ENCODE measurements around the gene KLC1.

KLC1 gene

DNA sequence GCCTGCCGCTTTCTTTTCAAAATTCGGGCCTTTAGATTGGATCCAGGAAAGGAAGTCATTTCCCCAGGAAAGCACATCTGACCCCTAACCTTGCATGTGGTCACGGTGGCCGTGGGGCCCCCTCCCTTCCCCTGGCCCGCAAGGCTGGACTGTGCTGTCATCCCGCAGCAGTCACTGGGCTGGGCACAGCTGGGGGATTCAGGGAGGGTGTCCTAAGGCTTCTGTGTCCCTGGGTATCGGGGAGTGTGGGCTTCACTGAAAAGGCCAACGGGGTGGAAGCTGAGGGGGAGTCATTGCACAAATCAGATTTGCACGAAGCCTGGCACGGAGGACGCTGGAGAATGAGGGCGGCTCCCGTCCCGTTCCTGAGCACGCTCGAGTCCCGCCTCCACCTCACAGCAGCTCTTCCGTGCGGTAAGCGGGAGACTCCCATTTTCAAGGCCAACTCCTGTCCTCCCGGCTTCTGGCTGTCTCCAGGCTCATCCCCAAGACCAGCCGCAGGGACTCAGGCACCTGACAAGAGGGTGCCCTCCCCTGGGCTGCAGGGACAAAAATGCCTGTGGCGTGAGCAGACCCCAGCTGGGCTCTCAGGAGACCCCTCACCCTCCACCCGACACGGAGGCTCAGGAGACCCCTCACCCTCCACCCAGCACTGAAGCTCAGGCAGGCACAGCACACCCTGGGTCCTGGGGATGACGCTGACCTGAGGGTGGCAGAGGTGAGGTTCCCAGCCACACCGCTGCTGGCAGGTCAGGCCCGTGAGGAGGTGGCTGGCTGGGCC is 76.7 kb downstream of the KLC1 start:
- DNase-seq = no peak

GRCh38 chr14:103706551-103707328 is 77.7 kb downstream of the KLC1 start:
- DNase-seq = no peak

DNA sequence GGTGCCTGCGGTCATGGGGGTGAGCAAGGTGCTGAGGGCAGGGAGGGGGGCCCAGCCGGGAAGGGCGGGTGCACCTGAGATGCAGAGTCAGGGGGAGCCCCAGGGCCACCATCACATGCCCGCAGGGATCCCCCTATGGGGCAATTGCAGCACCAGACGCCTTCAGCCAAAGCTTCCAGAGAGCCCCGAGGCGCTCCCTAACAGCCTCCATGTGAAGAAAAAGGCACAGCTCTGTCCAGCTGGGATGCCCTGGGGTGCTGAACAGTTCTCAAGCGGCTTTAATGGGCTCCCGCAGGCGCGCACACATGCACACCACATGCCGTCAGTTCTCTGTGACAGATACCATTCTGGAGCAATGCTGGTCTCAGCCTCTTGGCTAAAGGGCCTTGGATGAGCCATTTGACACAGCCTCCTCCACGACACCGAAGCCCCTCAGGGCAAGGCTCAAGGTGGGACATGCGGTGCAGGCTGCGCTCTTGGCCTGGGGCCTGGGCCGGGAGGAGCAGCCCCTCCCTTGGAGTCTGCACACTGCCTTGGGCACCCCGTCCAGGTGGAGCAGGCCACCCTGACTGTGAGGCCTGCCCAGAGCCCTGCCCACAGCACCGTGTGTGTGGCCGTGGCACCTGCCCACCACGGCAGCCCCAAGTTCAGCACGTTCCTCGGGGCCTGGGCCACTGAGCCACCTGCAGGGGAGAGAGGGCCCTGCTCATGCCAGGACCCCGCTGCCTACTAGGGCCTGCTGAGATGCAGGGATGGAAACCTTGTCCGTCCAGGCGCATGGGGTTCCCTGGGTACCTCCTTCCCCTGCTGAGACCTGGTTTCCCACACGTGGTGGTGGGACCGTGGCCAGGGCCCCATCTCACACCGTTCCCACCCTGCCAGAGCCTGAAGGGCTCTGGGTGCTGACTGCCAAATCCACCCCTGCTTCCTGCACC is 78.6 kb downstream of the KLC1 start:
- DNase-seq = no peak

- DNase-seq = no peak
These were observed 79.8 kb downstream of the KLC1 start for GRCh38 chr14:103708750-103709187.

GRCh38 chr14:103709814-103710213 is 80.8 kb downstream of the KLC1 start:
- no peak for DNase-seq

- no peak for DNase-seq
These were observed 81.9 kb downstream of the KLC1 start for GRCh38 chr14:103710771-103711377.

DNA sequence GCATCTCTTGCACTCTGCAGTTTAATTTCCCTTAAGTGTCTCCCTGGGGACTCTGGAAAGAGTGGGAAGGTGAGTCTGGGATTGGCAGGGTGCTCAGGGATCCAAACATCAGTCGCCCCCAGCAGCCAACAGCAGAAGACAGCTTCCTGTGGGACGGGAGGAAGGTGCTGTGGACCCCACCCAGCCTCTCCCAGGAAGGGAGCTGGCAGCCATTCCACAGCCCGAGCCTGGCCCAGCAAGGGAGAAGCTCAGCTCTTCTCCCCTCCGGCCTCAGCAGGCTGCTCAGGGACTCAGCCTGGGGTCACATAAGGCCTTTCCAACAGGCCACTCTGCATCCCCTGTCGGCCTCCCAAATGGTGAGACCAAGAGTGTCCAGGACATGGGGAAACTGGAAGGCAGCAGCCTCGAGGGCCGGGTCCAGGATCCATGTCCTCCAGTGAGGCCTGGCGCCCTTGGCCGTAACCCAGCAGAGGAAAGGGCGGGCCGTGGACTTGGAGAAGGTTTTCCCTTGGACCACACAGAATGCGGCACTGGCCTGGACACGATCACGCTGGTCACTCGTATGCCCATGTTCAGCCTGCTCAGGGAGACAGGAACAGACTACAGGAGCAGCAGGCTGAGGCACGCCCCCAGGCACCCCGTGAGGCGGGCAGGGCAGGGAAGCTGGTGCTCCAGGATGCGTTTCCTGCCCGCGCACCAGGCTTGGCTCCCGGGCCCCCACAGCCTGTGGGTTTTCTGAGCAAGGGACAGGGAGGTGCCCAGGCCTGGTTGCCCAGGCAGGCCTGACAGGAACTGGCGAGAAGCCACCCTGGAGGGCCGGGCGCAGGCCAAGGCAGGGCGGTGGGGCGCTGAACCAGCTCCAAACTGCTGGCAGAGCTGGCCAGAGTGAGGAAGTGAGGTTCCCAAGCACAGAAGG is 82.8 kb downstream of the KLC1 start:
- no peak for DNase-seq

DNA sequence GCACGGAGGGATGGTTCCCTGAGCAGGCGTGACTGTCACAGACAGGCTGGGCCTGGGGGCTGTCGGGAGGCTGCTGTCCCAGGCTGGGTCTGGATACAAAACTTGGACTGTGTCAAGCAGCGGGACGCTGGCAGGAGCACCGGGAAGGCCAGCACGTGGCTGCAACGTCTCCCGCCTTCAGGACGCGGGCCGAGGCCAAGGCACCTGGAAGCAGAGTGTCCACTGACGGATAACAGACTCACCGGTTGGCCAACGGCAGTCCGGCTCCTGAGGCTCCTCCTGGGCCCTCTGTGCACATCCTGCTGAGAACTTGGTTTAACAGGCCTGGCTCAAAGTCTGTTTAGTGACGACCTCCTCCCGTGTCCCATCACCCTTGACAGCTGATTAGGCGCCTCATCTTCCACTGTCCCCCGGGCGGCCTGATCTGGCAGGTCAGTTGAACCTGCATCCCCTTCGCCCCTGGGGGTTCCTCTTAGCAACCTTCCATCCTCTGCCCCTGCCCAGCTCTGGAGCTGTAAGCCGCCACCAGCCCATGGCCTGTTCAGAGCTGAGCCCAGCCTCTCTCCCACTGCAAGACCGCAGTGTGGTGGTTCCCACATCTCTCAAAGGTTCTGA is 83.7 kb downstream of the KLC1 start:
- DNase-seq = no peak

DNA sequence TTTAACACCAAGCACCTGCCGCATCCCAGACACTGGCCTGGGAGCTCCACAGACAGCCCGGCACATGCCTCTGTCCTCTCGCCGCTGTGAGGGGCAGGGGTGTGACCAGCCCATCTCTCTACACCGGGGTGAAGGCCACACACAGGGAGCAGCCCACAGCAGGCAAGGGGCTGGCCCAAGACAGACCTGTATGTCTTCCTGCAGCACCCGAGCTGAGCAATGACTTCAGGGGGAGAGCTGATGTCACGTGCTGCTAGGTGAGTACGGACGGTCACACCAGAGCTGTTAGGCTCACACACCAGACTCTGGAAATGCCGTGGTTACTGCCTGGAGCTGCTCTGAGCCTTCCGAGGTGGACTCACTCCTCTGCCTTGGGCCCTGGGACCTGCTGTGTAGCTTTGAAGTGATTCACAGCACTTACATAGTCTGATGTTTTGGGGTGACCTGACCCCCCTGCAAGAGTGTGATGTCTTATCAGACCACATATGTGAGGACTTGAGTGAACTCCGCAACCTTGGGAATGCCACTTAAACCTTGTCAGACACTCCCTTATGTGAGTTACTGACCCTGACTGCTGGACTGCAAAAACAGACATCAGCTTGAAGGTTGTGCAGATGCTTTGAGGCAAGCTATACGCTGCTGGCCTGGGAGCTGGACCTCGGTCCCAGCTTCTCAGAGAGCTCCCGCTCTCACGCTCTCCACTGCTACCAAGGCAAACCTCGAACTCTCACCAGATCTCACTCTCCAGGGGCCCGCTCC is 84.5 kb downstream of the KLC1 start:
- DNase-seq = no peak

DNA sequence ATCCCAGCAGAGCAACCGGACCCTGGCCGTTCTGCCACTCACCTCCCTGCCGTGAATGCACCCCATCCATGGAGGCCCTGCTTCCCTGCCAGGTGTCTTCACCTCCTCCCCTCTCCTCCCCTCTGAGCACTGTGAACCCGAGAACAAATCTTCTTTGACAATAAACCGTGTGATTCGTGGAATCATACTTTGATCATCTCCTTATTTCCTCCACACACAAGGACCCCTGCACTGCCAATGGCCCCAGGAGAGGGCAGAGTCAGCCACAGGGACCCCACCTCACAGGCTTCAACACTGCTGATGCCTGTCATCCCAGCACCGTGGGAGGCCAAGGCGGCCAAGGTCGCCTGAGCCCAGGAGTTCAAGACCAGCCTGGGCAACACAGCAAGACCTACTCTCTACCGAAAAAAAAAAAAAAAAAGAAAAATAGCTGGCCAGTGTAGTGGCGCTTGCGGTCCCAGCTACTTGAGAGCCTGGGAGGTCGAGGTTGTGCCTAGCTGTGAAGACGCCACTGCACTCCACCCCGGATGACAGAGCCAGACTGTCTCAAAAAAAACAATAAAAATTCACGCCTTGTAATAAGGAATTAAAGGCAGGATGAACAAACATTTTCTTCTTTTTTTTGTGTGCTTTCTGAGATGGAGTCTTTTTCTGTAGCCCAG is 85.2 kb downstream of the KLC1 start:
- no peak for DNase-seq

DNA sequence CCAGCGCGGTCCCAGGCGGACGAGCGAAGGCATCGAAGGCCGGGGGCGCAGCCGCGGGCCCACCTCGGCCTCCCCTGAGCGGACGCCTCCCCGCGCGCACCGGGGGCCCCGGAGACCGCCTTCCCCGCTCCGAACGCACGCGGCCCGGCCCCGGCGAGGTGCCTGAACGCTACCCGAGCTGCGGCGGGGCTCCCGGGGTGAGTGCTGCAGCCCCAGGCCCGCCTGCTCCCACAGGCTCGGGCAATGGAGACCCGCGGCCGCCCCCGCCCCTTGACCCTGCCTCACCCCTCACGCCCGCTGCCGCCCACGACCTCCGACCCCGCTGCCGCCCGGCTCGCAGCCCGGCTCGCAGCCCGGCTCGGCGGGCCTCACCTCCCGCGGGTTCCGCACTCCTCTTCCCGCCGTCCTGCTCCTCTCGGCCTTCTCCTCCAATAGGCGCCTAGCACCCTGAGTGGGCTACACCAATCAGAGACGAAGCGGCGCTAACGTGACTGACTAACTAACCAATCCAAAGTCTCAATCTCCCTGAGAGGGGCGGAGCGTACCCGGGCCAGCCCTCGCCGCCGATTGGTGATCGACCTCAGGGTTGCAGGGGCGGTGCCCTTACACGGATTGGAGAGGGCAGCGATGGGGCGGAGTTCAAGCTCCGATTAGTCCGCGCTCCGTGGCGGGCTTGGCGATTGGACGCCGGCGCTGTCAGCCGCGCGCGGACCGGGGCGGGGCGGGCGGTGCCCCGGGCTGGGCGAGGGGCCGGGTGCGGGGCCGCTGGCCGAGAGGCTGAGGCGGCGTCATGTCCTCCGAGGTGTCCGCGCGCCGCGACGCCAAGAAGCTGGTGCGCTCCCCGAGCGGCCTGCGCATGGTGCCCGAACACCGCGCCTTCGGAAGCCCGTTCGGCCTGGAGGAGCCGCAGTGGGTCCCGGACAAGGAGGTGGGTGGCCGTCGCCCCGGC is 86.3 kb downstream of the KLC1 start, which contains the start of the genes XRCC3 and ZFYVE21:
TSS of gene XRCC3 (minus strand) at position 400 of the 949 bp plus-strand sequence. CDS start 4,364 bp downstream, outside the sequence.
TSS of gene ZFYVE21 (plus strand) at position 759 of the 949 bp plus-strand sequence. CDS start at position 791, 32 bp downstream.
- DNase-seq = peak; percentile 100

GRCh38 chr14:103716091-103716801 is 87.2 kb downstream of the KLC1 start:
- DNase-seq = no peak

- no peak for DNase-seq
These were observed 87.9 kb downstream of the KLC1 start for GRCh38 chr14:103716899-103717411.

- no peak for DNase-seq
These were observed 89.6 kb downstream of the KLC1 start for GRCh38 chr14:103718572-103718971.

GRCh38 chr14:103719751-103720150 is 90.7 kb downstream of the KLC1 start:
- DNase-seq = no peak

- peak; percentile 60 to 62 for DNase-seq
These were observed 92.5 kb downstream of the KLC1 start for GRCh38 chr14:103721334-103722120.

DNA sequence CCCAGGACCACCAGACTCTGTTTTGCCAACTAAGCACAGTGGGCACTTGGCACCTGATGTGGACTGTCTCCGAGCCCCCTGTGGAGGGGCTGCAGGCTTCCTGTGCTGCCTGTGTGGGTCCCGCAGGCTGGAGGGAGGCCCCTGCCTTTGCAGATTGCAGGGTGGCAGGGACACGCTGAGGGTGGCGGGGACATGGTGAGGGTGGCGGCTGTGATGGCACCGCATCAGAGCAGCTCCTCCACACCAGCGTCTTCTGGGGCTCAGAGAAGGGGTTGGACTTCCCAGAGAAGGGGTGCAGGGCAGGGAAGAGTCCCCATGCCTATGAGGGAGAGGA is 94.7 kb downstream of the KLC1 start:
- no peak for DNase-seq
